Omental fat pad (tissue), 4 donors: ENCODE measurements around the gene BEST4. TPM values are rescaled to one million over a fixed set of nuclear protein-coding genes. Genes with fewer than 3 reads are reported as not detected.

Experiments used
- ATAC-seq: fragments of 150-250 bp; one replicate; pipeline ENCODE4 v1.9.1; 2016; ENCODE audit warnings: mild to moderate bottlenecking, moderate library complexity; ENCODE audit not compliant: low FRiP score
- DNase-seq: peaks from one replicate; pipeline ENCODE4 v3.0.0-alpha.2; 2019; ENCODE audit warnings: low spot score
- CTCF ChIP-seq, 3 donors: fragments of 450-650 bp; IDR thresholded peaks; one replicate each; pipeline ENCODE4 v1.5.1; 2016 to 2017; ENCODE audit warnings: antibody characterized with exemption in 3 of 3, mild to moderate bottlenecking in 3 of 3, moderate library complexity in 2 of 3
- total RNA-seq, 4 donors: library from RNA; depleted of rRNA; stranded (reverse); fragments of >200 nt; gene quantifications; one replicate each; pipeline ENCODE4 v1.1.0, GENCODE V29; 2016

BEST4 gene
- total RNA-seq, 4 donors from 2014 or later, result 0.24 TPM; not detected in 3

- DNase-seq (no peak), ATAC-seq (peak; percentile 10)
- TF ChIP-seq CTCF (IDR thresholded peaks at IDR 0.05), result no peak
Observed at GRCh38 chr1:44822981-44823451, 35.0 kb upstream of the BEST4 start.

- no peak for TF ChIP-seq CTCF (IDR thresholded peaks at IDR 0.05)
- ATAC-seq (no peak), DNase-seq (no peak)
Observed at GRCh38 chr1:44822131-44822701, 34.2 kb upstream of the BEST4 start.

DNA sequence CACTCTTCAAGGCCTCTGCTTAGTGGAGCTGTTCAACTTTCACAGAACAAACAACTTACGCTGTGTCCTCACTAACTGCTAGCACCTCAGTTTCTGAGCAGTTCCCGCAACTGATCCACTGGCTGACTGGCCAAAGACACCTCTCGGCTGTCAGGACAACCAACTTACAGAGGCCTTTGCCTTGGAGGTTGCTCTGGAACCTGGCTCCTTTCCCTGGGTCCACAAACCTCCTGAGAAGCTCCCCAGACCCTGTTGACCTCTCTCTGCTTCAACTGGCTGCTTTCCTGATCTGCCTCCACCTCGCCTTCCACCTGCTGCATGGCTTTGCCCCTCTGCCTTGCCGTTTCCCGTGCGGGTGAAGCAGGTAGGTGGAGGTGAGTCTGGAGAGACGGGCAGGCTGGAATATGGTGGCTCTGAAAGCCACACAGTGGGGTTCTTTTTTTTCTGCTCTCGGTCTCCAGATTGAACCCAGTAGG lies 33.3 kb upstream of the BEST4 start:
- TF ChIP-seq CTCF (IDR thresholded peaks at IDR 0.05), result no peak
- ATAC-seq (no peak), DNase-seq (no peak)

GRCh38 chr1:44820328-44821239 lies 32.6 kb upstream of the BEST4 start:
- ATAC-seq, result peak; percentile 15
- TF ChIP-seq CTCF (IDR thresholded peaks at IDR 0.05), result no peak
- no peak for DNase-seq

DNA sequence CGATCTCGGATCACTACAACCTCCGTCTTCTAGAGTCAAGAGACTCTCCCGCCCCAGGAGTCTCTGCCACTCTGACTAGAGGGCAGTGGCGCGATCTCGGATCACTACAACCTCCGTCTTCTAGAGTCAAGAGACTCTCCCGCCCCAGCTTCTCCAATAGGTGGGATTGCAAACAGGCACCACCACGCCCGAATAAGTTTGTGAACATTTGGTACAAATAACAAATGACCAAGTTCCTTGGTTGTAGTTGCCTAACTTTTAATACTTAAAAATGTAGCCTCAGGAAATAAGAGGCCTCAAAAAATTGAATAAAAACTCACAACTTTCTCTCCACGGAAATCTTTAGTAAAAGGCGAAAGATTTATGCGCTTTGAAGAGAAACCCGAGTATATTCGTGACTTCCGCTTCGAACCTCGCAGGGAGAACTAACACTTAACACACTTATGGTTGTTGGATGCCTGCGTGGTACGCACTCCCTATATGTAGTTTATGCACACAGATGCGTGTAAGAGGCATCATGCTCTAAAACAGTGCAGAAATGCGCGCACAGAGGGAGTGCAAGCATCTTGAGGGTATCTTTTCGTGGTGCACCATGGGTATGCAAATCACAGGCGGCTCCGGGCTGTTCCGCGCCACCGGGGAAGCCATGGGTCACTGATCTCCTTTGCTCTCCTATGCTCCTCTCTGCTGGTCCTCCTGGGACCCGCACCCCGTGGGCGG lies 31.8 kb upstream of the BEST4 start:
- DNase-seq, result no peak
- peak; percentile 61 for ATAC-seq
- TF ChIP-seq CTCF (IDR thresholded peaks at IDR 0.05), result no peak

- DNase-seq (no peak), ATAC-seq (peak; percentile 7)
- no peak for TF ChIP-seq CTCF (IDR thresholded peaks at IDR 0.05)
Observed at GRCh38 chr1:44819196-44819607, 31.2 kb upstream of the BEST4 start.
